Smooth muscle cell (in vitro differentiated cells): Measurements from ENCODE around the gene ZBTB43. TPM values are rescaled to one million over a fixed set of nuclear protein-coding genes. Genes with fewer than 3 reads are reported as not detected.

Experiments
- DNase-seq: peaks from one replicate; lab custom pipeline; 2025; ENCODE audit not compliant: unreplicated experiment; lab: John Stamatoyannopoulos, UW
- H2AFZ ChIP-seq: fragments of 200-600 bp; sonication (generic); 2 replicates; pipeline ENCODE4 v1.6.0; 2016; ENCODE audit warnings: antibody characterized with exemption, low read depth, mild to moderate bottlenecking
- H3F3A ChIP-seq: fragments of 200-600 bp; sonication (generic); 2 replicates; pipeline ENCODE4 v1.6.0; 2017; ENCODE audit warnings: antibody characterized with exemption, low read depth
- H3K27ac ChIP-seq: fragments of 200-600 bp; sonication (generic); 2 replicates; pipeline ENCODE4 v1.5.1; 2016; ENCODE audit warnings: low read depth, mild to moderate bottlenecking
- H3K27me3 ChIP-seq: fragments of 200-600 bp; sonication (generic); 2 replicates; pipeline ENCODE4 v1.6.1; 2016; ENCODE audit warnings: low read depth, mild to moderate bottlenecking
- H3K36me3 ChIP-seq: fragments of 200-600 bp; sonication (generic); 2 replicates; pipeline ENCODE4 v1.5.1; 2016; ENCODE audit warnings: low read depth
- H3K4me1 ChIP-seq: fragments of 200-600 bp; sonication (generic); 2 replicates; pipeline ENCODE4 v1.5.1; 2016; ENCODE audit warnings: low read depth
- H3K4me2 ChIP-seq: fragments of 200-600 bp; sonication (generic); 2 replicates; pipeline ENCODE4 v1.6.0; 2016; ENCODE audit warnings: mild to moderate bottlenecking
- H3K4me3 ChIP-seq: fragments of 200-600 bp; sonication (generic); 2 replicates; pipeline ENCODE4 v1.5.1; 2016; ENCODE audit warnings: mild to moderate bottlenecking
- H3K79me2 ChIP-seq: fragments of 200-600 bp; sonication (generic); 2 replicates; pipeline ENCODE4 v1.6.0; 2016; ENCODE audit warnings: low read depth, mild to moderate bottlenecking
- H3K9ac ChIP-seq: fragments of 200-600 bp; sonication (generic); 2 replicates; pipeline ENCODE4 v1.6.0; 2016; ENCODE audit warnings: low read depth
- H3K9me3 ChIP-seq: fragments of 200-600 bp; sonication (generic); replicated peaks from 2 replicates; pipeline ENCODE4 v1.5.1; 2016; ENCODE audit warnings: low read depth
- H4K20me1 ChIP-seq: fragments of 200-600 bp; sonication (generic); 2 replicates; pipeline ENCODE4 v1.6.0; 2016; ENCODE audit warnings: low read depth
- WGBS: methylation state at CpG from one replicate; pipeline ENCODE4 v1.1.7; 2016; ENCODE audit warnings: low lambda C conversion rate; 5-methylcytosine and 5-hydroxymethylcytosine counted together
- polyA plus RNA-seq: library from polyadenylated mRNA; unstranded; fragments of >200 nt; fragmentation: Nextera tagmentation; extraction: Ambion mirVana; gene quantifications from 2 replicates; pipeline ENCODE4 v1.2.1, GENCODE V29; 2016
- total RNA-seq: library from RNA; depleted of rRNA; stranded (reverse); fragments of >200 nt; gene quantifications from 2 replicates; pipeline ENCODE4 v1.2.3, GENCODE V29; 2014
- TF ChIP-seq, protein P1 (sequence below): fragments of 200-600 bp; sonication (generic); IDR thresholded peaks from 2 replicates; pipeline ENCODE4 v1.5.1; 2017; ENCODE audit warnings: borderline replicate concordance, mild to moderate bottlenecking, antibody characterized with exemption; ENCODE audit not compliant: insufficient read depth, poor library complexity, severe bottlenecking

ZBTB43 gene
- total and polyA plus RNA-seq, 2 experiments from 2014 or later: 11.5 to 12.3 TPM

DNA sequence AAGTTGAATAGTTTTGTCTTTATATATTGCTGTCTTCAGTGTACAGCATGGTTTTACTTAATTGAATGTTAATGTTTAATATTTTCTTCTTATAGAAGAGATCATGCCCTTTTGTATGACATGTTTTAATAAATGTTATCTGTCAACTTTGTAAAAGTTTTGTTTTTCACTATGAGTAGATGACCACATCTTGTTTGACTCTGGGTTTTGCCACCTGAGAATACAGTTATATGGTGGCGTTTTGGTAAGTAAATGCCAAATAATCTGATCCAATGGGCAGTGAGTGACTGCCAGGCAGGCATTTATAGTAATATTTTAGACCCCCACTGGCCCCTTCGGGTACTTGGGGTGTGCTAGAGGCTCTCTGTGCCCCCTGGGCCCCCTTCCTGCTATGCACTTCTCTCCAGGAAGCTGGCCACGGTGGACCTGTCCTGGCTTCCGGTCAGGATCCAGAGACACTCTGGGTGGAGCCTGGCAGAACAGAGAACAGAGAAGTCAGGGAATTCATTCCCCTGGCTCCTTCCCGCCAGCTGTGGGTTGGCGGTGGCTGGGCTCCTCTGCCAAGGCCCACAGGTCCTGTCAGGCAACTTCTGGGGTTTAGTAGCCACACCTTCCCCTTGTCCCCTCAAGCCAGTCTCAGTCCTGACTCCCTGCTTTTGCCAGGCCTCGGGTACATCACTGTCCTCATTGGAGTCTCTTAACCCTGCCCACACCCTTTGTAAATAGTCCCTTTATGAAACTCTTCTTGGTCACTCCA is 33.4 kb downstream of the ZBTB43 start:
- TF ChIP-seq, protein P1, sequence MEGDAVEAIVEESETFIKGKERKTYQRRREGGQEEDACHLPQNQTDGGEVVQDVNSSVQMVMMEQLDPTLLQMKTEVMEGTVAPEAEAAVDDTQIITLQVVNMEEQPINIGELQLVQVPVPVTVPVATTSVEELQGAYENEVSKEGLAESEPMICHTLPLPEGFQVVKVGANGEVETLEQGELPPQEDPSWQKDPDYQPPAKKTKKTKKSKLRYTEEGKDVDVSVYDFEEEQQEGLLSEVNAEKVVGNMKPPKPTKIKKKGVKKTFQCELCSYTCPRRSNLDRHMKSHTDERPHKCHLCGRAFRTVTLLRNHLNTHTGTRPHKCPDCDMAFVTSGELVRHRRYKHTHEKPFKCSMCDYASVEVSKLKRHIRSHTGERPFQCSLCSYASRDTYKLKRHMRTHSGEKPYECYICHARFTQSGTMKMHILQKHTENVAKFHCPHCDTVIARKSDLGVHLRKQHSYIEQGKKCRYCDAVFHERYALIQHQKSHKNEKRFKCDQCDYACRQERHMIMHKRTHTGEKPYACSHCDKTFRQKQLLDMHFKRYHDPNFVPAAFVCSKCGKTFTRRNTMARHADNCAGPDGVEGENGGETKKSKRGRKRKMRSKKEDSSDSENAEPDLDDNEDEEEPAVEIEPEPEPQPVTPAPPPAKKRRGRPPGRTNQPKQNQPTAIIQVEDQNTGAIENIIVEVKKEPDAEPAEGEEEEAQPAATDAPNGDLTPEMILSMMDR: no peak
- H3K4me1 ChIP-seq: no peaks in the 10 kb centered on the region
- DNase-seq: no peak

DNA sequence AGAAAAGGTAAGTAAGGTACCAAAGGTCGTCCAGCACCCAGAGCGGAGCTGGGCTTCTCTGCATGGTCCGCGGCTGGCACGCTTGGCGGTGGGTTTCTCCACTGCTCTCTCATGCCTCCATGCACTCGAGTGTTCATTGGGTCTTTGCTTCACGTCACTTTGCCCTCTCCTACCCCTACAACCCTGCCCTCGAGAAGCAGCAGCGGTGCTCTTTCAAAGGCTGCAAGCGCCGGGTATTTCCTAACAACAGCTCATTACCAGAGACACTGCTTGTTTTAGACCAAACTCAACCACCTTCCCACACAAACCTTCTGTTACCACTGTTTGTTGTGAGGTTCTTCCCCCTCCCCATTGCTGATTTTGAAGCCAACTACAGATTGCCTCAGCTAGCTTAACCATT is 34.1 kb downstream of the ZBTB43 start:
- TF ChIP-seq, protein P1: no peak
- Histone ChIP-seq H4K20me1 (peaks cover 64% of the 10 kb centered on the region), H3K9ac (no peak overlapping the region), H3K79me2 (peaks cover 13% of the 10 kb centered on the region), H3K36me3 (no peaks in the 10 kb centered on the region), H3F3A (no peaks in the 10 kb centered on the region), H3K4me3 (no peak overlapping the region), H3K27ac (no peak overlapping the region), H2AFZ (no peak overlapping the region), H3K9me3 (no peaks in the 10 kb centered on the region), H3K4me2 (no peak overlapping the region), H3K27me3 (no peaks in the 10 kb centered on the region), H3K4me1 (no peaks in the 10 kb centered on the region)
- 97% methylated on average over 12 of the region's 12 CpGs for WGBS
- no peak for DNase-seq

More for the DNA sequence above, 33.4 kb downstream of the ZBTB43 start:
- no peak overlapping the region for H2AFZ ChIP-seq
- no peak overlapping the region for H3K27ac ChIP-seq
- H3F3A ChIP-seq: no peaks in the 10 kb centered on the region
- H3K9me3 ChIP-seq: no peaks in the 10 kb centered on the region
- peaks cover 13% of the 10 kb centered on the region for H3K79me2 ChIP-seq
- H3K27me3 ChIP-seq: no peaks in the 10 kb centered on the region
- H3K9ac ChIP-seq: no peak overlapping the region
- peaks cover 70% of the 10 kb centered on the region for H4K20me1 ChIP-seq
- no peaks in the 10 kb centered on the region for H3K36me3 ChIP-seq
- 88% methylated on average over 6 of the region's 7 CpGs for WGBS
- no peak overlapping the region for H3K4me3 ChIP-seq
- no peak overlapping the region for H3K4me2 ChIP-seq

- Histone ChIP-seq H3K27ac (no peak overlapping the region), H3K79me2 (peaks cover 9% of the 10 kb centered on the region), H3K4me3 (no peak overlapping the region), H4K20me1 (peaks cover 60% of the 10 kb centered on the region), H3K4me1 (no peaks in the 10 kb centered on the region), H3K27me3 (no peaks in the 10 kb centered on the region), H3K9me3 (no peaks in the 10 kb centered on the region), H3K36me3 (no peaks in the 10 kb centered on the region), H2AFZ (no peak overlapping the region), H3K4me2 (no peak overlapping the region), H3F3A (no peaks in the 10 kb centered on the region), H3K9ac (no peak overlapping the region)
- TF ChIP-seq, protein P1: no peak
- over 99% methylated on average over 8 of the region's 8 CpGs for WGBS
- no peak for DNase-seq
Observed at GRCh38 chr9:126839301-126839700, 34.5 kb downstream of the ZBTB43 start.
